HepG2 (cell line): Measurements from ENCODE around the gene DNLZ. TPM values are rescaled to one million over a fixed set of nuclear protein-coding genes. Genes with fewer than 3 reads are reported as not detected.

Source experiments
- ARNT2 ChIP-seq: sonication (generic); formaldehyde crosslinking; IDR thresholded peaks from 2 replicates; pipeline ENCODE4 v1.8.0; 2022; ENCODE audit warnings: mild to moderate bottlenecking, low read depth, missing genetic modification reagents, moderate library complexity
- CREBL2 ChIP-seq: sonication (generic); formaldehyde crosslinking; IDR thresholded peaks from 2 replicates; pipeline ENCODE4 v1.8.1; 2023; ENCODE audit warnings: missing genetic modification reagents, mild to moderate bottlenecking, borderline replicate concordance
- MYC ChIP-seq: sonication (generic); formaldehyde crosslinking; IDR thresholded peaks from 2 replicates; pipeline ENCODE4 v1.9.0; 2021; ENCODE audit warnings: missing genetic modification reagents, borderline replicate concordance
- RXRA ChIP-seq: sonication (generic); formaldehyde crosslinking; IDR thresholded peaks from 2 replicates; pipeline ENCODE4 v1.5.1; 2020; ENCODE audit warnings: missing genetic modification reagents
- ZFY ChIP-seq: sonication (generic); formaldehyde crosslinking; IDR thresholded peaks from 2 replicates; pipeline ENCODE4 v1.4.0; 2020; ENCODE audit warnings: missing genetic modification reagents
- ZNF124 ChIP-seq: sonication (generic); formaldehyde crosslinking; IDR thresholded peaks from 2 replicates; pipeline ENCODE4 v1.4.0; 2020; ENCODE audit warnings: missing genetic modification reagents
- ZNF224 ChIP-seq: sonication (generic); formaldehyde crosslinking; IDR thresholded peaks from 2 replicates; pipeline ENCODE4 v1.5.0; 2020; ENCODE audit warnings: mild to moderate bottlenecking, missing genetic modification reagents
- ZNF280B ChIP-seq: sonication (generic); formaldehyde crosslinking; IDR thresholded peaks from 2 replicates; pipeline ENCODE4 v1.5.0; 2020; ENCODE audit warnings: missing genetic modification reagents, mild to moderate bottlenecking, borderline replicate concordance
- ZNF383 ChIP-seq: sonication (generic); formaldehyde crosslinking; IDR thresholded peaks from 2 replicates; pipeline ENCODE4 v1.4.0; 2020; ENCODE audit warnings: missing genetic modification reagents, mild to moderate bottlenecking, borderline replicate concordance
- ZNF503 ChIP-seq: sonication (generic); formaldehyde crosslinking; IDR thresholded peaks from 2 replicates; pipeline ENCODE4 v1.4.0; 2020; ENCODE audit warnings: missing genetic modification reagents
- ZNF556 ChIP-seq: sonication (generic); formaldehyde crosslinking; IDR thresholded peaks from 2 replicates; pipeline ENCODE4 v1.4.0; 2020; ENCODE audit warnings: mild to moderate bottlenecking, missing genetic modification reagents, borderline replicate concordance
- ZNF724P ChIP-seq: sonication (generic); formaldehyde crosslinking; IDR thresholded peaks from 2 replicates; pipeline ENCODE4 v1.8.0; 2022; ENCODE audit warnings: missing genetic modification reagents, borderline replicate concordance
- ZSCAN20 ChIP-seq: sonication (generic); formaldehyde crosslinking; IDR thresholded peaks from 2 replicates; pipeline ENCODE4 v1.4.0; 2020; ENCODE audit warnings: missing genetic modification reagents, mild to moderate bottlenecking, borderline replicate concordance
- polyA plus RNA-seq, 8 experiments: library from polyadenylated mRNA; depleted of rRNA in 3 of 8; stranded (reverse) in 7 of 8; unstranded in 1 of 8; fragments of >200 nt; fragmentation: Illumina TruSeq in 4 of 8; extraction: Trizol in 4 of 8; gene quantifications; 2 replicates each; pipeline versions ENCODE4 v1.2.1 to v1.2.3, GENCODE V29; 2011 to 2016; ENCODE audit warnings: low read depth in 4 of 8, missing spikeins in 1 of 8, mixed read lengths in 1 of 8; ENCODE audit not compliant: insufficient read depth in 1 of 8
- total RNA-seq, 5 experiments: library from RNA; depleted of rRNA; stranded (reverse); fragments of >200 nt; fragmentation: Illumina TruSeq; extraction: Trizol; gene quantifications; 2 replicates each; pipeline ENCODE4 v1.2.3, GENCODE V29; 2016; ENCODE audit warnings: low read depth in 1 of 5
- TF ChIP-seq, protein P1 (sequence below): sonication (generic); formaldehyde crosslinking; IDR thresholded peaks from 2 replicates; pipeline ENCODE4 v1.8.1; 2023; ENCODE audit warnings: mild to moderate bottlenecking, missing genetic modification reagents
- TF ChIP-seq, protein P2 (sequence below): IDR thresholded peaks from 2 replicates; pipeline ENCODE4 v1.6.1; 2016; ENCODE audit warnings: low read depth, borderline replicate concordance

Gene DNLZ
- total and polyA plus RNA-seq, 2 of the 13 experiments (the other 11 are each of a cell fraction or from before 2014, with no cell fraction given) = 3.4 to 8.0 TPM

GRCh38 chr9:136399176-136400037 is 35.9 kb upstream of the DNLZ start (continued):
- TF ChIP-seq ZNF280B (CRISPR knock-in tag) (0 out of 2 replicates have a peak, but pooled peaks have one; percentile 19), RXRA (CRISPR knock-in tag) (peak; percentile 55; the same call in 1 of the 2 replicates), ZNF224 (CRISPR knock-in tag) (0 out of 2 replicates have a peak, but pooled peaks have one; percentile 37), ZNF724P (CRISPR knock-in tag) (0 out of 2 replicates have a peak, but pooled peaks have one; percentile 31), CREBL2 (0 out of 2 replicates have a peak, but pooled peaks have one; percentile 19), MYC (peak; percentile 35; the same call in 1 of the 2 replicates), ZSCAN20 (peak; percentile 32; the same call in 1 of the 2 replicates), ZNF503 (CRISPR knock-in tag) (no peak), ZNF556 (CRISPR knock-in tag) (0 out of 2 replicates have a peak, but pooled peaks have one; percentile 19), ARNT2 (peak; percentile 85; the same call in 1 of the 2 replicates), ZFY (CRISPR knock-in tag) (no peak), ZNF124 (0 out of 2 replicates have a peak, but pooled peaks have one; percentile 16), ZNF383 (CRISPR knock-in tag) (peak; percentile 63; the same call in 1 of the 2 replicates)
- TF ChIP-seq, protein P1, sequence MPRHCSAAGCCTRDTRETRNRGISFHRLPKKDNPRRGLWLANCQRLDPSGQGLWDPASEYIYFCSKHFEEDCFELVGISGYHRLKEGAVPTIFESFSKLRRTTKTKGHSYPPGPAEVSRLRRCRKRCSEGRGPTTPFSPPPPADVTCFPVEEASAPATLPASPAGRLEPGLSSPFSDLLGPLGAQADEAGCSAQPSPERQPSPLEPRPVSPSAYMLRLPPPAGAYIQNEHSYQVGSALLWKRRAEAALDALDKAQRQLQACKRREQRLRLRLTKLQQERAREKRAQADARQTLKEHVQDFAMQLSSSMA (CRISPR knock-in tag) = no peak
- TF ChIP-seq, protein P2, sequence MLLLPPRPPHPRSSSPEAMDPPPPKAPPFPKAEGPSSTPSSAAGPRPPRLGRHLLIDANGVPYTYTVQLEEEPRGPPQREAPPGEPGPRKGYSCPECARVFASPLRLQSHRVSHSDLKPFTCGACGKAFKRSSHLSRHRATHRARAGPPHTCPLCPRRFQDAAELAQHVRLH (CRISPR knock-in tag) = no peak
